WTC11 (cell line): ENCODE results near the gene OPCML. TPM values are rescaled to one million over a fixed set of nuclear protein-coding genes. Genes with fewer than 3 reads are reported as not detected.

Experiments used
- ATAC-seq: fragments of 200-7000 bp; cut with Tn5 transposase; 2 replicates; pipeline ENCODE4 v1.10.0; 2021; ENCODE audit warnings: mild to moderate bottlenecking, moderate library complexity
- CTCF ChIA-PET: fragments of 300-600 bp; sonication (Branson Sonifier 250); formaldehyde crosslinking; loops from one replicate; lab custom pipeline; 2021; ENCODE audit warnings: antibody characterized with exemption; lab: Charles Lee
- POLR2A ChIA-PET: fragments of 350-600 bp; sonication (Branson Sonifier 250); formaldehyde crosslinking; loops from one replicate; lab custom pipeline; 2021; ENCODE audit warnings: antibody characterized with exemption; lab: Charles Lee
- DNase-seq: peaks from one replicate; pipeline ENCODE4 v3.0.0; 2021; ENCODE audit warnings: low spot score
- H3K27ac Mint-ChIP-seq: 2 replicates; pipeline ENCODE4 v1.8.0; 2021; ENCODE audit warnings: mixed read lengths
- H3K27me3 Mint-ChIP-seq: 2 replicates; pipeline ENCODE4 v1.8.0; 2021; ENCODE audit warnings: low read depth, mild to moderate bottlenecking, moderate library complexity, mixed read lengths
- H3K36me3 Mint-ChIP-seq: 2 replicates; pipeline ENCODE4 v1.8.0; 2021; ENCODE audit warnings: mixed read lengths
- H3K4me1 Mint-ChIP-seq: 2 replicates; pipeline ENCODE4 v1.8.0; 2022; ENCODE audit warnings: mixed read lengths
- H3K4me3 Mint-ChIP-seq: 2 replicates; pipeline ENCODE4 v1.8.0; 2021; ENCODE audit warnings: mild to moderate bottlenecking, moderate library complexity, mixed read lengths
- H3K9me3 Mint-ChIP-seq: 2 replicates; pipeline ENCODE4 v1.8.0; 2021; ENCODE audit warnings: mixed read lengths
- EMX1 ChIP-seq: fragments of 250-450 bp; sonication (Bioruptor Pico); IDR thresholded peaks from 2 replicates; pipeline ENCODE4 v1.8.0; 2021; ENCODE audit warnings: mild to moderate bottlenecking
- ESRRA ChIP-seq: sonication (generic); formaldehyde crosslinking; IDR thresholded peaks from 2 replicates; pipeline ENCODE4 v1.8.1; 2022; ENCODE audit warnings: mild to moderate bottlenecking, missing genetic modification reagents, borderline replicate concordance
- ETV6 ChIP-seq: sonication (generic); formaldehyde crosslinking; IDR thresholded peaks from 2 replicates; pipeline ENCODE4 v1.8.1; 2022; ENCODE audit warnings: mild to moderate bottlenecking, missing genetic modification reagents
- HMGA2 ChIP-seq: fragments of 250-450 bp; sonication (Bioruptor Pico); IDR thresholded peaks from 2 replicates; pipeline ENCODE4 v1.4.0; 2021; ENCODE audit warnings: mild to moderate bottlenecking, moderate library complexity
- JAZF1 ChIP-seq: fragments of 250-450 bp; sonication (Bioruptor Pico); IDR thresholded peaks from 2 replicates; pipeline ENCODE4 v1.9.0; 2021; ENCODE audit warnings: moderate library complexity, mild to moderate bottlenecking, inconsistent platforms
- NFYB ChIP-seq: sonication (generic); formaldehyde crosslinking; conservative IDR thresholded peaks from 2 replicates; pipeline ENCODE4 v1.8.0; 2022; ENCODE audit warnings: low read depth, missing genetic modification reagents
- NR2C2 ChIP-seq: sonication (generic); formaldehyde crosslinking; IDR thresholded peaks from 2 replicates; pipeline ENCODE4 v1.8.0; 2022; ENCODE audit warnings: mild to moderate bottlenecking, missing genetic modification reagents
- RORB ChIP-seq: fragments of 250-450 bp; sonication (Bioruptor Pico); IDR thresholded peaks from 2 replicates; pipeline ENCODE4 v1.9.0; 2021; ENCODE audit warnings: mild to moderate bottlenecking
- SP1 ChIP-seq: sonication (generic); formaldehyde crosslinking; conservative IDR thresholded peaks from 2 replicates; pipeline ENCODE4 v1.8.1; 2022; ENCODE audit warnings: missing genetic modification reagents
- TEAD1 ChIP-seq: sonication (generic); formaldehyde crosslinking; IDR thresholded peaks from 2 replicates; pipeline ENCODE4 v1.8.0; 2022; ENCODE audit warnings: mild to moderate bottlenecking, missing genetic modification reagents
- ZNF121 ChIP-seq: sonication (generic); formaldehyde crosslinking; IDR thresholded peaks from 2 replicates; pipeline ENCODE4 v1.8.0; 2023; ENCODE audit warnings: missing genetic modification reagents
- ZNF416 ChIP-seq: fragments of 250-450 bp; sonication (Bioruptor Pico); IDR thresholded peaks from 2 replicates; pipeline ENCODE4 v1.9.0; 2021; ENCODE audit warnings: mild to moderate bottlenecking, inconsistent platforms
- ZNF671 ChIP-seq: fragments of 250-450 bp; sonication (Bioruptor Pico); IDR thresholded peaks from 2 replicates; pipeline ENCODE4 v1.8.0; 2021; ENCODE audit warnings: mild to moderate bottlenecking
- total RNA-seq: library from RNA; stranded (reverse); gene quantifications from 3 replicates; pipeline ENCODE4 v1.2.3, GENCODE V29; 2021
- TF ChIP-seq, protein P1 (sequence below): sonication (generic); formaldehyde crosslinking; IDR thresholded peaks from 2 replicates; pipeline ENCODE4 v1.8.0; 2022; ENCODE audit warnings: mild to moderate bottlenecking, missing genetic modification reagents
- TF ChIP-seq, protein P2 (sequence below): fragments of 250-450 bp; sonication (Bioruptor Pico); conservative IDR thresholded peaks from 2 replicates; pipeline ENCODE4 v1.9.0; 2021; ENCODE audit warnings: mild to moderate bottlenecking
- TF ChIP-seq, protein P3 (sequence below): sonication (generic); formaldehyde crosslinking; IDR thresholded peaks from 2 replicates; pipeline ENCODE4 v1.8.0; 2022; ENCODE audit warnings: missing genetic modification reagents
- TF ChIP-seq, protein P4 (sequence below): sonication (generic); formaldehyde crosslinking; IDR thresholded peaks from 2 replicates; pipeline ENCODE4 v1.8.1; 2023; ENCODE audit warnings: mild to moderate bottlenecking, moderate library complexity, missing genetic modification reagents
- TF ChIP-seq, protein P5 (sequence below): sonication (generic); formaldehyde crosslinking; conservative IDR thresholded peaks from 2 replicates; pipeline ENCODE4 v1.8.1; 2022; ENCODE audit warnings: mild to moderate bottlenecking, missing genetic modification reagents
- TF ChIP-seq, protein P6 (sequence below): sonication (generic); formaldehyde crosslinking; IDR thresholded peaks from 2 replicates; pipeline ENCODE4 v1.8.1; 2022; ENCODE audit warnings: mild to moderate bottlenecking, moderate library complexity, missing genetic modification reagents

OPCML gene
- total RNA-seq, 1 experiment from 2014 or later = 1.5 TPM

DNA sequence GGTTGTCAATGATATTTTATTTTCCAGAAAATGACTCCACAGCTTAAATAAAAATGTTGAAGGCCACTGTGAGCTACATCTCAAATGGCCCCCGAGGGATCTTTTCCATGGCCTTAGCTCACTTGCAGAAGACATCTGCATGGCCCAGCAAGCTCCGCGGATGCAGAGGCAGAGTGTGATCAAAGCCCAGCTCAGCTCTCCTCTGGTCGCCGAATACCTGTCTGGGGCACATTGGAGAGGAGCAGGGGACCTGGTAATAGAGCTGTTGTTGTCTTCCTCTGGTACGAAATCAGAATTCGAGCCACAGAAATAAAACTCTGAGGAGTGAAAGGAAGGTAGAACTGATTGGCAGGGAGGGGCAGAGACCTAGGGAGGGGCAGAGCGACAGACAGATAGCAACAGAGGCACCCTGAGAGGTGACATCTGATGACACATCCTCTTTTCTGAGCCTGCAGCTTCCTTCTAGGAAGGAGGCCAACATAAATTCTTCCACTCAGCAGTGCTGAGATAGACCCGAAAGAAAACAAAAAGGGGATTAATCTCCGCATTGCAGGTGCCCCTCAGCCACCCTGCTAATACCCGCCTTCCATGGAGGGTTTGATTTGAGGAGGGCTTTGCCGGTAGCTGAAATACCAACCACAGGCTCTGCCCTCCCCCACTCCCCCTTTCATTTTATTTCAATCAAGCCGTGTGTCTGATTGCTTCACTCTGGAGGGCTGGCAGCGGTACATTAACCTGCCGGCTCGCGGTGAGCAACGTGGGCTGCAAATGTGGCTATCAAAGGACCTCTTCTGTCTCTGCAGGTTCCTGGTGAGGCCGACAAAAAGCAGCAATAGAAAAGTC lies 759.4 kb downstream of the OPCML start (continued):
- TF ChIP-seq, protein P1, sequence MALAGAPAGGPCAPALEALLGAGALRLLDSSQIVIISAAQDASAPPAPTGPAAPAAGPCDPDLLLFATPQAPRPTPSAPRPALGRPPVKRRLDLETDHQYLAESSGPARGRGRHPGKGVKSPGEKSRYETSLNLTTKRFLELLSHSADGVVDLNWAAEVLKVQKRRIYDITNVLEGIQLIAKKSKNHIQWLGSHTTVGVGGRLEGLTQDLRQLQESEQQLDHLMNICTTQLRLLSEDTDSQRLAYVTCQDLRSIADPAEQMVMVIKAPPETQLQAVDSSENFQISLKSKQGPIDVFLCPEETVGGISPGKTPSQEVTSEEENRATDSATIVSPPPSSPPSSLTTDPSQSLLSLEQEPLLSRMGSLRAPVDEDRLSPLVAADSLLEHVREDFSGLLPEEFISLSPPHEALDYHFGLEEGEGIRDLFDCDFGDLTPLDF (CRISPR knock-in tag) = no peak
- TF ChIP-seq, protein P2, sequence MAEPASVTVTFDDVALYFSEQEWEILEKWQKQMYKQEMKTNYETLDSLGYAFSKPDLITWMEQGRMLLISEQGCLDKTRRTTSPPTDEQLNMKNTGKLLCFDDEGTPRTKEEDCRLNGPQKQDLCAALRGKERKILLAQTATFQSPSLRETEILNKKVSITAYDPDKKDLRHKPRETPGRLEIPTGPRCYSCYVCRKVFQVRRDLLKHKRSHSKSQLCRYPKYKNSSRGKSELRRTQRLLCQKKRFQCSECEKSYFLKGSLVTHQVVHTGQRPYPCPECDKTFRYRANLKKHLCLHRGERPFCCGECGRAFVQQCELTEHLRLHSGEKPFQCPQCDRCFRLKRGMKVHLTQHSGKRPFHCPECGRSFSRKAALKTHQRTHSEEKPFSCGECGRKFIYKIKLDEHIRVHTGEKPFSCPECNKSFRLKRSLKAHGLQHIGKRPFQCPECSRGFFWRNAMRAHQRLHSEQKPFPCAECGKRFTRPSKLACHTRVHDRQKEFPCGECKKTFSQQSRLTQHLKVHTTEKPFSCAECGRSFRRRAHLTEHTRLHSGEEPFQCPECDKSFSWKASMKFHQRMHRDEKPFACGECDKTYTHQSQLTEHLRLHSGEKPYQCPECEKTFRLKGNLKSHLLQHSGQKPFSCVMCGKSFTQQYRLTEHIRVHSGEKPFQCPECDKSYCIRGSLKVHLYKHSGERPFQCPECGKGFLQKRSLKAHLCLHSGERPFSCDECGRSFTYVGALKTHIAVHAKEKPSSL (CRISPR knock-in tag) = no peak
- TF ChIP-seq, protein P3, sequence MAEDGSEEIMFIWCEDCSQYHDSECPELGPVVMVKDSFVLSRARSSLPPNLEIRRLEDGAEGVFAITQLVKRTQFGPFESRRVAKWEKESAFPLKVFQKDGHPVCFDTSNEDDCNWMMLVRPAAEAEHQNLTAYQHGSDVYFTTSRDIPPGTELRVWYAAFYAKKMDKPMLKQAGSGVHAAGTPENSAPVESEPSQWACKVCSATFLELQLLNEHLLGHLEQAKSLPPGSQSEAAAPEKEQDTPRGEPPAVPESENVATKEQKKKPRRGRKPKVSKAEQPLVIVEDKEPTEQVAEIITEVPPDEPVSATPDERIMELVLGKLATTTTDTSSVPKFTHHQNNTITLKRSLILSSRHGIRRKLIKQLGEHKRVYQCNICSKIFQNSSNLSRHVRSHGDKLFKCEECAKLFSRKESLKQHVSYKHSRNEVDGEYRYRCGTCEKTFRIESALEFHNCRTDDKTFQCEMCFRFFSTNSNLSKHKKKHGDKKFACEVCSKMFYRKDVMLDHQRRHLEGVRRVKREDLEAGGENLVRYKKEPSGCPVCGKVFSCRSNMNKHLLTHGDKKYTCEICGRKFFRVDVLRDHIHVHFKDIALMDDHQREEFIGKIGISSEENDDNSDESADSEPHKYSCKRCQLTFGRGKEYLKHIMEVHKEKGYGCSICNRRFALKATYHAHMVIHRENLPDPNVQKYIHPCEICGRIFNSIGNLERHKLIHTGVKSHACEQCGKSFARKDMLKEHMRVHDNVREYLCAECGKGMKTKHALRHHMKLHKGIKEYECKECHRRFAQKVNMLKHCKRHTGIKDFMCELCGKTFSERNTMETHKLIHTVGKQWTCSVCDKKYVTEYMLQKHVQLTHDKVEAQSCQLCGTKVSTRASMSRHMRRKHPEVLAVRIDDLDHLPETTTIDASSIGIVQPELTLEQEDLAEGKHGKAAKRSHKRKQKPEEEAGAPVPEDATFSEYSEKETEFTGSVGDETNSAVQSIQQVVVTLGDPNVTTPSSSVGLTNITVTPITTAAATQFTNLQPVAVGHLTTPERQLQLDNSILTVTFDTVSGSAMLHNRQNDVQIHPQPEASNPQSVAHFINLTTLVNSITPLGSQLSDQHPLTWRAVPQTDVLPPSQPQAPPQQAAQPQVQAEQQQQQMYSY = no peak

DNA sequence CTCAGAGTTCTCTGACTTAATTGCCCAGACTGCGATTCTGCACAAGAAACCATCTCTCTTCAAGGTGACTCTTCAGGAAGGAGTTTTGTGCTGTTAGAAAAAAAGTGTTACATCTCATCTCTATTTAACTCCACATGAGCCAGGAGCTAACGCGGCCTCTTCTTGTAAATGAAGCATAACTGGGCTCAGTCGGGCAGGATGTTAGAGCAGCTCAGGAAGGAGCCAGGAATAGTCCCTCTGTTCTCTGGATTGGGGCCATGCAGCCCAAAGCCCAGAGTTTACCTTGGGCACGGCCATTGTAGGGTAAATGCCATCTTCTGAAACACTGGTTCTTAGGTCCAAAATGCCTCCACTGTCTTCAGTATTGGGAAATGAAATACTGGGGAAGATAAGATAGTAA lies 760.6 kb downstream of the OPCML start:
- no peaks in the 10 kb centered on the region; the same call in 1 of the 2 replicates for H3K27me3 Mint-ChIP-seq
- DNase-seq (no peak), ATAC-seq (no peak)
- peaks cover 6% of the 10 kb centered on the region for H3K9me3 Mint-ChIP-seq
- H3K4me1 Mint-ChIP-seq = peaks cover 40% of the 10 kb centered on the region
- POLR2A ChIA-PET = no interaction called here
- TF ChIP-seq ZNF121 (CRISPR knock-in tag) (no peak), ETV6 (no peak), EMX1 (CRISPR knock-in tag) (no peak), RORB (CRISPR knock-in tag) (no peak), JAZF1 (CRISPR knock-in tag) (no peak), ESRRA (CRISPR knock-in tag) (no peak)
- TF ChIP-seq, protein P1 (CRISPR knock-in tag) = no peak
- no peak overlapping the region for H3K27ac Mint-ChIP-seq
- H3K36me3 Mint-ChIP-seq = no peaks in the 10 kb centered on the region
- CTCF ChIA-PET = no interaction called here
- H3K4me3 Mint-ChIP-seq = no peak overlapping the region

DNA sequence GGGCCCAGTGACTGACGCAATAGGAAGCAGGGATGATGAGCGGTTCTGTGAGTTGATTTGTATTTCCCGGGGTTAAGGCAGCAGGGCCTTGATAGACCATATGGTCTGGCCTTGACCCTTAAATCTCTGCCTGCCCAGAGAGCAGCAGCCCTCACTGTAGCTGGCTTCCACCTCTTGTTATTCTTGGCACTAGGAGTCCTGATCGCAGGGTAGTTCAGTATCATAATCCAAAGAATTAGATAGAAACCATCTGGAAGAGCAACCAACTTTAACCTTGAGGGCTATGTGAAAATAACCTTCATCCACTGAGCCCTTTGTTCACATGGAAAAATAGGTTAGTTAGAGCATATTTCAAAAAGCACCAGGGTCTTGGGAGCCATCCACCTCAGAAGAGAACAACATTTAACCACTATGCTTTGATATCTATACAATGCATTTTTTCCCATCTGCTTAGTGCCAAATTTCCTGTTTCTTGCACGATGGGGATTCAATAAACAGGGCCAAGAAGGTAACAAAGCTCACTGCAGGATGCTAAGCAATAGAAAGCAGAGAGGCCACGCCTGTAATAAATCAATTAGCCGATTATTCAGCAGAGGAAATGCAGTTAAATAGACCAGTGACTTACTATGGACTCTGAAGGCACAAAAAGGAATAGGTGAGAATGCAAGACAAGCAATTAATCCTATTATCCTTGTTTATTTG lies 761.3 kb downstream of the OPCML start:
- POLR2A ChIA-PET = no interaction called here
- Mint-ChIP-seq H3K4me1 (peaks cover 40% of the 10 kb centered on the region), H3K27me3 (no peaks in the 10 kb centered on the region; the same call in 1 of the 2 replicates), H3K27ac (no peak overlapping the region), H3K9me3 (no peaks in the 10 kb centered on the region), H3K36me3 (no peaks in the 10 kb centered on the region), H3K4me3 (no peak overlapping the region)
- CTCF ChIA-PET = no interaction called here
- DNase-seq = no peak
- no peak for ATAC-seq
- TF ChIP-seq, protein P4, sequence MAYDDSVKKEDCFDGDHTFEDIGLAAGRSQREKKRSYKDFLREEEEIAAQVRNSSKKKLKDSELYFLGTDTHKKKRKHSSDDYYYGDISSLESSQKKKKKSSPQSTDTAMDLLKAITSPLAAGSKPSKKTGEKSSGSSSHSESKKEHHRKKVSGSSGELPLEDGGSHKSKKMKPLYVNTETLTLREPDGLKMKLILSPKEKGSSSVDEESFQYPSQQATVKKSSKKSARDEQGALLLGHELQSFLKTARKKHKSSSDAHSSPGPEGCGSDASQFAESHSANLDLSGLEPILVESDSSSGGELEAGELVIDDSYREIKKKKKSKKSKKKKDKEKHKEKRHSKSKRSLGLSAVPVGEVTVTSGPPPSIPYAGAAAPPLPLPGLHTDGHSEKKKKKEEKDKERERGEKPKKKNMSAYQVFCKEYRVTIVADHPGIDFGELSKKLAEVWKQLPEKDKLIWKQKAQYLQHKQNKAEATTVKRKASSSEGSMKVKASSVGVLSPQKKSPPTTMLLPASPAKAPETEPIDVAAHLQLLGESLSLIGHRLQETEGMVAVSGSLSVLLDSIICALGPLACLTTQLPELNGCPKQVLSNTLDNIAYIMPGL (CRISPR knock-in tag) = no peak
- TF ChIP-seq, protein P1 (CRISPR knock-in tag) = no peak
- TF ChIP-seq HMGA2 (CRISPR knock-in tag) (no peak), NFYB (no peak), ZNF121 (CRISPR knock-in tag) (no peak), SP1 (CRISPR knock-in tag) (no peak), ETV6 (no peak), NR2C2 (CRISPR knock-in tag) (no peak), ZNF671 (CRISPR knock-in tag) (no peak), TEAD1 (CRISPR knock-in tag) (no peak), ZNF416 (no peak)
- TF ChIP-seq, protein P5, sequence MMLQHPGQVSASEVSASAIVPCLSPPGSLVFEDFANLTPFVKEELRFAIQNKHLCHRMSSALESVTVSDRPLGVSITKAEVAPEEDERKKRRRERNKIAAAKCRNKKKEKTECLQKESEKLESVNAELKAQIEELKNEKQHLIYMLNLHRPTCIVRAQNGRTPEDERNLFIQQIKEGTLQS (CRISPR knock-in tag) = no peak
- TF ChIP-seq, protein P6, sequence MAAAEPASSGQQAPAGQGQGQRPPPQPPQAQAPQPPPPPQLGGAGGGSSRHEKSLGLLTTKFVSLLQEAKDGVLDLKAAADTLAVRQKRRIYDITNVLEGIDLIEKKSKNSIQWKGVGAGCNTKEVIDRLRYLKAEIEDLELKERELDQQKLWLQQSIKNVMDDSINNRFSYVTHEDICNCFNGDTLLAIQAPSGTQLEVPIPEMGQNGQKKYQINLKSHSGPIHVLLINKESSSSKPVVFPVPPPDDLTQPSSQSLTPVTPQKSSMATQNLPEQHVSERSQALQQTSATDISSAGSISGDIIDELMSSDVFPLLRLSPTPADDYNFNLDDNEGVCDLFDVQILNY (CRISPR knock-in tag) = no peak
